GM21717 (cell line): ENCODE measurements around the gene LUC7L.
"Not testable (repeated sequence)": the region's sequence is repeated elsewhere in the genome, so short reads cannot be mapped to it uniquely, and the experiment has no call there.

Experiments
- ATAC-seq: cut with Tn5 transposase; IDR thresholded peaks from one replicate; pipeline ENCODE4 v1.9.1; 2021; ENCODE audit warnings: mild to moderate bottlenecking, moderate library complexity; ENCODE audit not compliant: unreplicated experiment

The LUC7L gene

GRCh38 chr16:183005-183404 lies 46.2 kb downstream of the LUC7L start:
- no peak for ATAC-seq

DNA sequence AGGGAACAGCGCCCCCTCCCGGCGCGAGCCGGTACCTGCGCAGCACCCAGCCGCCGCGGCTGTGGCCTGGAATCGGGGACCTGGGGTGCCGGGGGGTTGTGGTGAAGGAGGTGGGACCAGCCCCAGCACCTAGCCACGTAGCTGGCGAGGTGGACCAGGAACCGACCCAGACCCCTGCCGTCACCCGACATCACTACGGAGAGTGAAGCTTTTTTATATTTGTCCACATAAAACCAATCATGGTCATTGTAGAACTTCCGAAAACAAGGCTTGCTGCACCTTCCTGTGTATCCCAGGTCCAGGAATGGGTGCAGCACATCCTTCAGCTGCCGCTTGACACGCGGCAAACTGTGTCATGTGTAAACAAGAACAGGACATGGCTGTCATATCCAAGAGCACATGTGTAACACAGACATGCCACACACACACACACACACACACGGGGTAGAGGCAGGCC lies 47.7 kb downstream of the LUC7L start:
- no peak for ATAC-seq

- ATAC-seq: no peak
Observed at GRCh38 chr16:180681-181564, 48.3 kb downstream of the LUC7L start.

- ATAC-seq: no peak
Observed at GRCh38 chr16:180101-180675, 49.1 kb downstream of the LUC7L start, which contains the start of gene HBQ1. Gene HBQ1 (plus strand): TSS chr16:180459. CDS start chr16:180487, 28 bp downstream.

GRCh38 chr16:179211-180092 lies 49.8 kb downstream of the LUC7L start:
- no peak for ATAC-seq

GRCh38 chr16:178668-179015 lies 50.6 kb downstream of the LUC7L start:
- no peak for ATAC-seq

DNA sequence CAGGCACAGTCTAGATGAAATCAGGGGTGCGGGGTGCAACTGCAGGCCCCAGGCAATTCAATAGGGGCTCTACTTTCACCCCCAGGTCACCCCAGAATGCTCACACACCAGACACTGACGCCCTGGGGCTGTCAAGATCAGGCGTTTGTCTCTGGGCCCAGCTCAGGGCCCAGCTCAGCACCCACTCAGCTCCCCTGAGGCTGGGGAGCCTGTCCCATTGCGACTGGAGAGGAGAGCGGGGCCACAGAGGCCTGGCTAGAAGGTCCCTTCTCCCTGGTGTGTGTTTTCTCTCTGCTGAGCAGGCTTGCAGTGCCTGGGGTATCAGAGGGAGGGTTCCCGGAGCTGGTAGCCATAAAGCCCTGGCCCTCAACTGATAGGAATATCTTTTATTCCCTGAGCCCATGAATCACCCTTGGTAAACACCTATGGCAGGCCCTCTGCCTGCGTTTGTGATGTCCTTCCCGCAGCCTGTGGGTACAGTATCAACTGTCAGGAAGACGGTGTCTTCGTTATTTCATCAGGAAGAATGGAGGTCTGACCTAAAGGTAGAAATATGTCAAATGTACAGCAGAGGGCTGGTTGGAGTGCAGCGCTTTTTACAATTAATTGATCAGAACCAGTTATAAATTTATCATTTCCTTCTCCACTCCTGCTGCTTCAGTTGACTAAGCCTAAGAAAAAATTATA lies 51.1 kb downstream of the LUC7L start:
- no peak for ATAC-seq

- ATAC-seq: no peak
Observed at GRCh38 chr16:177394-177822, 51.8 kb downstream of the LUC7L start.

DNA sequence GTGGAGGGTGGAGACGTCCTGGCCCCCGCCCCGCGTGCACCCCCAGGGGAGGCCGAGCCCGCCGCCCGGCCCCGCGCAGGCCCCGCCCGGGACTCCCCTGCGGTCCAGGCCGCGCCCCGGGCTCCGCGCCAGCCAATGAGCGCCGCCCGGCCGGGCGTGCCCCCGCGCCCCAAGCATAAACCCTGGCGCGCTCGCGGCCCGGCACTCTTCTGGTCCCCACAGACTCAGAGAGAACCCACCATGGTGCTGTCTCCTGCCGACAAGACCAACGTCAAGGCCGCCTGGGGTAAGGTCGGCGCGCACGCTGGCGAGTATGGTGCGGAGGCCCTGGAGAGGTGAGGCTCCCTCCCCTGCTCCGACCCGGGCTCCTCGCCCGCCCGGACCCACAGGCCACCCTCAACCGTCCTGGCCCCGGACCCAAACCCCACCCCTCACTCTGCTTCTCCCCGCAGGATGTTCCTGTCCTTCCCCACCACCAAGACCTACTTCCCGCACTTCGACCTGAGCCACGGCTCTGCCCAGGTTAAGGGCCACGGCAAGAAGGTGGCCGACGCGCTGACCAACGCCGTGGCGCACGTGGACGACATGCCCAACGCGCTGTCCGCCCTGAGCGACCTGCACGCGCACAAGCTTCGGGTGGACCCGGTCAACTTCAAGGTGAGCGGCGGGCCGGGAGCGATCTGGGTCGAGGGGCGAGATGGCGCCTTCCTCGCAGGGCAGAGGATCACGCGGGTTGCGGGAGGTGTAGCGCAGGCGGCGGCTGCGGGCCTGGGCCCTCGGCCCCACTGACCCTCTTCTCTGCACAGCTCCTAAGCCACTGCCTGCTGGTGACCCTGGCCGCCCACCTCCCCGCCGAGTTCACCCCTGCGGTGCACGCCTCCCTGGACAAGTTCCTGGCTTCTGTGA lies 52.5 kb downstream of the LUC7L start, which contains the start of gene HBA1:
Gene HBA1 (plus strand): TSS at position 204 of the 906 bp plus-strand sequence. CDS start 37 bp downstream, at position 241.
- ATAC-seq: not testable (repeated sequence)

DNA sequence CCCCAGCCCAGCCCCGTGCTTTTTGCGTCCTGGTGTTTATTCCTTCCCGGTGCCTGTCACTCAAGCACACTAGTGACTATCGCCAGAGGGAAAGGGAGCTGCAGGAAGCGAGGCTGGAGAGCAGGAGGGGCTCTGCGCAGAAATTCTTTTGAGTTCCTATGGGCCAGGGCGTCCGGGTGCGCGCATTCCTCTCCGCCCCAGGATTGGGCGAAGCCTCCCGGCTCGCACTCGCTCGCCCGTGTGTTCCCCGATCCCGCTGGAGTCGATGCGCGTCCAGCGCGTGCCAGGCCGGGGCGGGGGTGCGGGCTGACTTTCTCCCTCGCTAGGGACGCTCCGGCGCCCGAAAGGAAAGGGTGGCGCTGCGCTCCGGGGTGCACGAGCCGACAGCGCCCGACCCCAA lies 53.2 kb downstream of the LUC7L start:
- ATAC-seq: not testable (repeated sequence)

DNA sequence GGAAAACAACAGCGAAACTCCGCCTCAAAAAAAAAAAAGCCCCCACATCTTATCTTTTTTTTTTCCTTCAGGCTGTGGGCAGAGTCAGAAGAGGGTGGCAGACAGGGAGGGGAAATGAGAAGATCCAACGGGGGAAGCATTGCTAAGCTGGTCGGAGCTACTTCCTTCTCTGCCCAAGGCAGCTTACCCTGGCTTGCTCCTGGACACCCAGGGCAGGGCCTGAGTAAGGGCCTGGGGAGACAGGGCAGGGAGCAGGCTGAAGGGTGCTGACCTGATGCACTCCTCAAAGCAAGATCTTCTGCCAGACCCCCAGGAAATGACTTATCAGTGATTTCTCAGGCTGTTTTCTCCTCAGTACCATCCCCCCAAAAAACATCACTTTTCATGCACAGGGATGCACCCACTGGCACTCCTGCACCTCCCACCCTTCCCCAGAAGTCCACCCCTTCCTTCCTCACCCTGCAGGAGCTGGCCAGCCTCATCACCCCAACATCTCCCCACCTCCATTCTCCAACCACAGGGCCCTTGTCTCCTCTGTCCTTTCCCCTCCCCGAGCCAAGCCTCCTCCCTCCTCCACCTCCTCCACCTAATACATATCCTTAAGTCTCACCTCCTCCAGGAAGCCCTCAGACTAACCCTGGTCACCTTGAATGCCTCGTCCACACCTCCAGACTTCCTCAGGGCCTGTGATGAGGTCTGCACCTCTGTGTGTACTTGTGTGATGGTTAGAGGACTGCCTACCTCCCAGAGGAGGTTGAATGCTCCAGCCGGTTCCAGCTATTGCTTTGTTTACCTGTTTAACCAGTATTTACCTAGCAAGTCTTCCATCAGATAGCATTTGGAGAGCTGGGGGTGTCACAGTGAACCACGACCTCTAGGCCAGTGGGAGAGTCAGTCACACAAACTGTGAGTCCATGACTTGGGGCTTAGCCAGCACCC lies 54.0 kb downstream of the LUC7L start:
- no peak for ATAC-seq

GRCh38 chr16:173928-174769 lies 55.1 kb downstream of the LUC7L start:
- ATAC-seq: not testable (repeated sequence)

- not testable (repeated sequence) for ATAC-seq
Observed at GRCh38 chr16:173211-173854, 55.9 kb downstream of the LUC7L start.

DNA sequence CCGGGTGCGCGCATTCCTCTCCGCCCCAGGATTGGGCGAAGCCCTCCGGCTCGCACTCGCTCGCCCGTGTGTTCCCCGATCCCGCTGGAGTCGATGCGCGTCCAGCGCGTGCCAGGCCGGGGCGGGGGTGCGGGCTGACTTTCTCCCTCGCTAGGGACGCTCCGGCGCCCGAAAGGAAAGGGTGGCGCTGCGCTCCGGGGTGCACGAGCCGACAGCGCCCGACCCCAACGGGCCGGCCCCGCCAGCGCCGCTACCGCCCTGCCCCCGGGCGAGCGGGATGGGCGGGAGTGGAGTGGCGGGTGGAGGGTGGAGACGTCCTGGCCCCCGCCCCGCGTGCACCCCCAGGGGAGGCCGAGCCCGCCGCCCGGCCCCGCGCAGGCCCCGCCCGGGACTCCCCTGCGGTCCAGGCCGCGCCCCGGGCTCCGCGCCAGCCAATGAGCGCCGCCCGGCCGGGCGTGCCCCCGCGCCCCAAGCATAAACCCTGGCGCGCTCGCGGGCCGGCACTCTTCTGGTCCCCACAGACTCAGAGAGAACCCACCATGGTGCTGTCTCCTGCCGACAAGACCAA lies 56.8 kb downstream of the LUC7L start, which contains the start of gene HBA2:
Gene HBA2 (plus strand): TSS at position 503 of the 568 bp plus-strand sequence. CDS start 37 bp downstream, at position 540.
- ATAC-seq: not testable (repeated sequence)

GRCh38 chr16:170788-171187 lies 58.5 kb downstream of the LUC7L start:
- no peak for ATAC-seq

DNA sequence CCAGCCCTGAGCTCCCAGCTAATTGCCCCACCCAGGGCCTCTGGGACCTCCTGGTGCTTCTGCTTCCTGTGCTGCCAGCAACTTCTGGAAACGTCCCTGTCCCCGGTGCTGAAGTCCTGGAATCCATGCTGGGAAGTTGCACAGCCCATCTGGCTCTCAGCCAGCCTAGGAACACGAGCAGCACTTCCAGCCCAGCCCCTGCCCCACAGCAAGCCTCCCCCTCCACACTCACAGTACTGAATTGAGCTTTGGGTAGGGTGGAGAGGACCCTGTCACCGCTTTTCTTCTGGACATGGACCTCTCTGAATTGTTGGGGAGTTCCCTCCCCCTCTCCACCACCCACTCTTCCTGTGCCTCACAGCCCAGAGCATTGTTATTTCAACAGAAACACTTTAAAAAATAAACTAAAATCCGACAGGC lies 59.2 kb downstream of the LUC7L start:
- ATAC-seq: not testable (repeated sequence)
